ENCODE measurements around the gene SLC9A5. TPM values are rescaled to one million over a fixed set of nuclear protein-coding genes. Genes with fewer than 3 reads are reported as not detected.

Gene SLC9A5
- total and polyA plus RNA-seq, 2 experiments from 2014 or later, result 4.5 to 5.4 TPM

- no peak for TF ChIP-seq ZNF331 (CRISPR knock-in tag; IDR thresholded peaks at IDR 0.05; ENCODE audit: low read depth)
- TF ChIP-seq, protein P1, sequence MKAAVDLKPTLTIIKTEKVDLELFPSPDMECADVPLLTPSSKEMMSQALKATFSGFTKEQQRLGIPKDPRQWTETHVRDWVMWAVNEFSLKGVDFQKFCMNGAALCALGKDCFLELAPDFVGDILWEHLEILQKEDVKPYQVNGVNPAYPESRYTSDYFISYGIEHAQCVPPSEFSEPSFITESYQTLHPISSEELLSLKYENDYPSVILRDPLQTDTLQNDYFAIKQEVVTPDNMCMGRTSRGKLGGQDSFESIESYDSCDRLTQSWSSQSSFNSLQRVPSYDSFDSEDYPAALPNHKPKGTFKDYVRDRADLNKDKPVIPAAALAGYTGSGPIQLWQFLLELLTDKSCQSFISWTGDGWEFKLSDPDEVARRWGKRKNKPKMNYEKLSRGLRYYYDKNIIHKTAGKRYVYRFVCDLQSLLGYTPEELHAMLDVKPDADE (IDR thresholded peaks at IDR 0.05), result no peak
Measured at GRCh38 chr16:67291461-67291860, 42.7 kb downstream of the SLC9A5 start (continued).

DNA sequence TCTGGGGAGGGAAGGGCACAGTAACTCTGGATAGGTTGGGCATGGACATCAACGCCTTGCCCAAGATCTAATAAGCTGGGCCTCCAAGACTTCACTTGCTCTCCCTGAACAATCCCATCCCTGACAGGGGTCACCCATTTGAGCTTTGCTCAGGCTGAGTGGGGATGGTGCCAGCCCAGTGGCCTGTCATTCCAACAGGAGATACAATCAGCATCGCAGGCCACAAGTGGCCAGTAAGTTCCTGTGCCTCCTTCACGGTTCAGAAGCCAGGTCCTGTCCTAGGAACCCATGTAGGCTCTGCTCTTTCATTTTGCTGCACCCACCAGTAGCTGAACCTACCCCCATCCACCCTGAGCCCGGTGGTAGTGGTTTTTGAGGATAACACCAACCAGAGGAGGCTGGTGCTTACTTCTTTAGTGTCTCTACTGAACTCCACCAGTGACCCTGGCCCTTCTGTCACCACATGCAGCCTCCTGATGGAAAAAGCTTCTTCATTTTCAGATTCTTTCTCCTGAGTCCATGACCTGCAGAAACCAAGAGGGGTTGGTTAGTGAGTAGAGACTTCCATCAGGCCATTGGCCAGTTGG is 45.5 kb downstream of the SLC9A5 start:
- Histone ChIP-seq H3K4me3 (no peak overlapping the region), H2AFZ (no peak overlapping the region), H3K9me2 (ENCODE audit: insufficient read depth) (no peaks in the 10 kb centered on the region), H3K27me3 (ENCODE audit: insufficient read depth) (no peaks in the 10 kb centered on the region), H3K4me2 (no peak overlapping the region), H3K27ac (ENCODE audit: low read depth) (no peak overlapping the region), H4K20me1 (replicated peaks; ENCODE audit: insufficient read depth) (no peaks in the 10 kb centered on the region), H3K79me2 (replicated peaks; ENCODE audit: insufficient read depth) (no peaks in the 10 kb centered on the region), H3K36me3 (ENCODE audit: insufficient read depth) (no peaks in the 10 kb centered on the region), H3K4me1 (ENCODE audit: insufficient read depth) (no peaks in the 10 kb centered on the region), H3F3A (replicated peaks; ENCODE audit: low read depth) (no peaks in the 10 kb centered on the region)
- Mint-ChIP-seq H3K4me3 (no peak overlapping the region), H3K27me3 (ENCODE audit: insufficient read depth, low read depth, poor library complexity) (peaks cover 7% of the 10 kb centered on the region), H3K4me1 (peaks cover 6% of the 10 kb centered on the region), H3K27ac (no peak overlapping the region), H3K9me3 (no peaks in the 10 kb centered on the region), H3K36me3 (ENCODE audit: low read depth) (no peaks in the 10 kb centered on the region; the same call in 2 of the 3 replicates)
- ATAC-seq (no peak), DNase-seq (ENCODE audit: low spot score) (no peak)
- TF ChIP-seq EZH2phosphoT487 (IDR thresholded peaks at IDR 0.05; ENCODE audit: unreplicated experiment) (no peak), NANOG (IDR thresholded peaks at IDR 0.05; ENCODE audit: borderline replicate concordance) (no peak), STAT1 (IDR thresholded peaks at IDR 0.05; ENCODE audit: unreplicated experiment) (no peak), ZNF331 (CRISPR knock-in tag; IDR thresholded peaks at IDR 0.05; ENCODE audit: low read depth) (no peak), ZNF114 (CRISPR knock-in tag; IDR thresholded peaks at IDR 0.05) (no peak), JUNB (IDR thresholded peaks at IDR 0.05; ENCODE audit: unreplicated experiment) (no peak), CREB1 (CRISPR knock-in tag; IDR thresholded peaks at IDR 0.05; ENCODE audit: low read depth) (no peak), EZH2 (IDR thresholded peaks at IDR 0.05; ENCODE audit: low read depth, unreplicated experiment) (no peak), POLR2AphosphoS5 (IDR thresholded peaks at IDR 0.05; ENCODE audit: low read depth) (no peak)
- TF ChIP-seq, protein P1 (IDR thresholded peaks at IDR 0.05), result no peak
- TF ChIP-seq, protein P2, sequence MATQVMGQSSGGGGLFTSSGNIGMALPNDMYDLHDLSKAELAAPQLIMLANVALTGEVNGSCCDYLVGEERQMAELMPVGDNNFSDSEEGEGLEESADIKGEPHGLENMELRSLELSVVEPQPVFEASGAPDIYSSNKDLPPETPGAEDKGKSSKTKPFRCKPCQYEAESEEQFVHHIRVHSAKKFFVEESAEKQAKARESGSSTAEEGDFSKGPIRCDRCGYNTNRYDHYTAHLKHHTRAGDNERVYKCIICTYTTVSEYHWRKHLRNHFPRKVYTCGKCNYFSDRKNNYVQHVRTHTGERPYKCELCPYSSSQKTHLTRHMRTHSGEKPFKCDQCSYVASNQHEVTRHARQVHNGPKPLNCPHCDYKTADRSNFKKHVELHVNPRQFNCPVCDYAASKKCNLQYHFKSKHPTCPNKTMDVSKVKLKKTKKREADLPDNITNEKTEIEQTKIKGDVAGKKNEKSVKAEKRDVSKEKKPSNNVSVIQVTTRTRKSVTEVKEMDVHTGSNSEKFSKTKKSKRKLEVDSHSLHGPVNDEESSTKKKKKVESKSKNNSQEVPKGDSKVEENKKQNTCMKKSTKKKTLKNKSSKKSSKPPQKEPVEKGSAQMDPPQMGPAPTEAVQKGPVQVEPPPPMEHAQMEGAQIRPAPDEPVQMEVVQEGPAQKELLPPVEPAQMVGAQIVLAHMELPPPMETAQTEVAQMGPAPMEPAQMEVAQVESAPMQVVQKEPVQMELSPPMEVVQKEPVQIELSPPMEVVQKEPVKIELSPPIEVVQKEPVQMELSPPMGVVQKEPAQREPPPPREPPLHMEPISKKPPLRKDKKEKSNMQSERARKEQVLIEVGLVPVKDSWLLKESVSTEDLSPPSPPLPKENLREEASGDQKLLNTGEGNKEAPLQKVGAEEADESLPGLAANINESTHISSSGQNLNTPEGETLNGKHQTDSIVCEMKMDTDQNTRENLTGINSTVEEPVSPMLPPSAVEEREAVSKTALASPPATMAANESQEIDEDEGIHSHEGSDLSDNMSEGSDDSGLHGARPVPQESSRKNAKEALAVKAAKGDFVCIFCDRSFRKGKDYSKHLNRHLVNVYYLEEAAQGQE (IDR thresholded peaks at IDR 0.05; ENCODE audit: unreplicated experiment), result no peak
- TF ChIP-seq, protein P3, sequence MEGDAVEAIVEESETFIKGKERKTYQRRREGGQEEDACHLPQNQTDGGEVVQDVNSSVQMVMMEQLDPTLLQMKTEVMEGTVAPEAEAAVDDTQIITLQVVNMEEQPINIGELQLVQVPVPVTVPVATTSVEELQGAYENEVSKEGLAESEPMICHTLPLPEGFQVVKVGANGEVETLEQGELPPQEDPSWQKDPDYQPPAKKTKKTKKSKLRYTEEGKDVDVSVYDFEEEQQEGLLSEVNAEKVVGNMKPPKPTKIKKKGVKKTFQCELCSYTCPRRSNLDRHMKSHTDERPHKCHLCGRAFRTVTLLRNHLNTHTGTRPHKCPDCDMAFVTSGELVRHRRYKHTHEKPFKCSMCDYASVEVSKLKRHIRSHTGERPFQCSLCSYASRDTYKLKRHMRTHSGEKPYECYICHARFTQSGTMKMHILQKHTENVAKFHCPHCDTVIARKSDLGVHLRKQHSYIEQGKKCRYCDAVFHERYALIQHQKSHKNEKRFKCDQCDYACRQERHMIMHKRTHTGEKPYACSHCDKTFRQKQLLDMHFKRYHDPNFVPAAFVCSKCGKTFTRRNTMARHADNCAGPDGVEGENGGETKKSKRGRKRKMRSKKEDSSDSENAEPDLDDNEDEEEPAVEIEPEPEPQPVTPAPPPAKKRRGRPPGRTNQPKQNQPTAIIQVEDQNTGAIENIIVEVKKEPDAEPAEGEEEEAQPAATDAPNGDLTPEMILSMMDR (conservative IDR thresholded peaks at IDR 0.05; ENCODE audit: low read depth in 2 of 2), result no peak
